GM12891 (cell line): Measurements from ENCODE around the gene CHKB.

Experiments used
- POLR2A ChIP-seq: IDR thresholded peaks from 2 replicates; pipeline ENCODE4 v1.6.1; 2011; ENCODE audit warnings: low read depth, low read length, control low read depth
- POLR2AphosphoS5 ChIP-seq: IDR thresholded peaks from 2 replicates; pipeline ENCODE4 v1.6.1; 2011; ENCODE audit warnings: low read depth, low read length, control low read depth

- TF ChIP-seq POLR2A (no peak), POLR2AphosphoS5 (no peak)
Observed at GRCh38 chr22:50626314-50626849, 43.7 kb upstream of the CHKB start.
